BJ (cell line): ENCODE results near the gene STK40. TPM values are rescaled to one million over a fixed set of nuclear protein-coding genes. Genes with fewer than 3 reads are reported as not detected.

Source experiments
- CTCF ChIA-PET: fragments of 350-600 bp; formaldehyde crosslinking; extraction: SDS; loops from one replicate; lab custom pipeline; 2021; ENCODE audit warnings: antibody characterized with exemption, inconsistent platforms; lab: Yijun Ruan, JAX
- POLR2A ChIA-PET: fragments of 300-600 bp; sonication (Branson Sonifier 250); formaldehyde crosslinking; extraction: SDS; loops from one replicate; lab custom pipeline; 2021; ENCODE audit warnings: antibody characterized with exemption; lab: Charles Lee
- DNase-seq: peaks from one replicate; pipeline ENCODE4 v3.0.0-alpha.2; 2011; ENCODE audit warnings: low read depth
- H3K27me3 ChIP-seq: 2 replicates; pipeline ENCODE4 v1.6.0; 2011; ENCODE audit warnings: low read length; ENCODE audit not compliant: control insufficient read depth, insufficient read depth
- H3K36me3 ChIP-seq: 2 replicates; pipeline ENCODE4 v1.5.1; 2011; ENCODE audit warnings: low read length; ENCODE audit not compliant: control insufficient read depth, insufficient read depth
- H3K4me3 ChIP-seq: 2 replicates; pipeline ENCODE4 v1.5.1; 2011; ENCODE audit warnings: low read depth, mild to moderate bottlenecking, control low read depth, low read length
- polyA plus RNA-seq: library from polyadenylated mRNA; depleted of rRNA; stranded (reverse); fragments of >200 nt; gene quantifications from 2 replicates; pipeline ENCODE4 v1.2.3, GENCODE V29; 2011; rRNA removed
- small RNA-seq: library from RNA; depleted of rRNA; stranded (forward); fragments of <200 nt; gene quantifications from one replicate; pipeline ENCODE3, GENCODE V24; 2012; ENCODE audit warnings: low replicate concordance, low read depth; ENCODE audit not compliant: insufficient read length
- TF ChIP-seq, protein P1 (sequence below): IDR thresholded peaks from 2 replicates; pipeline ENCODE4 v1.5.1; 2011; ENCODE audit warnings: low read depth, mild to moderate bottlenecking, control low read depth, inconsistent platforms, low read length, moderate library complexity; ENCODE audit not compliant: insufficient read depth

Gene STK40
- polyA plus RNA-seq, 1 experiment: 29.5 TPM

- TF ChIP-seq, protein P1, sequence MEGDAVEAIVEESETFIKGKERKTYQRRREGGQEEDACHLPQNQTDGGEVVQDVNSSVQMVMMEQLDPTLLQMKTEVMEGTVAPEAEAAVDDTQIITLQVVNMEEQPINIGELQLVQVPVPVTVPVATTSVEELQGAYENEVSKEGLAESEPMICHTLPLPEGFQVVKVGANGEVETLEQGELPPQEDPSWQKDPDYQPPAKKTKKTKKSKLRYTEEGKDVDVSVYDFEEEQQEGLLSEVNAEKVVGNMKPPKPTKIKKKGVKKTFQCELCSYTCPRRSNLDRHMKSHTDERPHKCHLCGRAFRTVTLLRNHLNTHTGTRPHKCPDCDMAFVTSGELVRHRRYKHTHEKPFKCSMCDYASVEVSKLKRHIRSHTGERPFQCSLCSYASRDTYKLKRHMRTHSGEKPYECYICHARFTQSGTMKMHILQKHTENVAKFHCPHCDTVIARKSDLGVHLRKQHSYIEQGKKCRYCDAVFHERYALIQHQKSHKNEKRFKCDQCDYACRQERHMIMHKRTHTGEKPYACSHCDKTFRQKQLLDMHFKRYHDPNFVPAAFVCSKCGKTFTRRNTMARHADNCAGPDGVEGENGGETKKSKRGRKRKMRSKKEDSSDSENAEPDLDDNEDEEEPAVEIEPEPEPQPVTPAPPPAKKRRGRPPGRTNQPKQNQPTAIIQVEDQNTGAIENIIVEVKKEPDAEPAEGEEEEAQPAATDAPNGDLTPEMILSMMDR: no peak
- CTCF ChIA-PET: interaction anchor here (0.6 to 6.0 kb wide), 15 partner anchors 9 to 166 kb away, joined by 3 to 56 read pairs (median 4); partner anchors contain the start of gene TRAPPC3
- Histone ChIP-seq H3K27me3 (no peaks in the 10 kb centered on the region), H3K4me3 (no peak overlapping the region), H3K36me3 (peaks cover 34% of the 10 kb centered on the region)
- POLR2A ChIA-PET: interaction anchor here (1.0 kb wide), 1 partner anchor 15 kb away, joined by 3 read pairs; no protein-coding TSS in a partner anchor
- no peak for DNase-seq
These were observed 85.2 kb downstream of the STK40 start for GRCh38 chr1:36300526-36300925.

DNA sequence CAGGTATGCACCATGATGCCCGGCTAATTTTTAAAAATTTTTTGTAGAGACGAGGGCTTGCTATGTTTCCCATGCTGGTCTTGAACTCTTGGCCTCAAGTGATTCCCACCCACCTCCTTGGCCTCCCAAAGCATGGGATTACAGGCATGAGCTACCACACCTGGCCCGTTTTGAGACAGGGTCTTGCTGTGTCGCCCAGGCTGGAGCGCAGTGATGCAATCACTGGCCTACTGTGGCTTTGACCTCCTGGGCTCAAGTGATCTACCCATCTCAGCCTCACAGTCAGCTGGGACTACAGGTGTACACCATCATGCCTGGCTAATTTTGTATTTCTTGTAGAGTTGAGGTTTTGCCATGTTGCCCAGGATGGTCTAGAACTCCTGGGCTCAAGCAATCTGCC, 87.1 kb downstream of the STK40 start:
- DNase-seq: no peak
- TF ChIP-seq, protein P1: no peak
- no peak overlapping the region for H3K4me3 ChIP-seq
- H3K27me3 ChIP-seq: no peaks in the 10 kb centered on the region
- peaks cover 34% of the 10 kb centered on the region for H3K36me3 ChIP-seq
- POLR2A ChIA-PET: no interaction called here
- CTCF ChIA-PET: interaction anchor here (0.5 to 6.0 kb wide), 4 partner anchors 10 to 149 kb away, joined by 3 to 56 read pairs (median 5); partner anchors contain the start of gene TRAPPC3

DNA sequence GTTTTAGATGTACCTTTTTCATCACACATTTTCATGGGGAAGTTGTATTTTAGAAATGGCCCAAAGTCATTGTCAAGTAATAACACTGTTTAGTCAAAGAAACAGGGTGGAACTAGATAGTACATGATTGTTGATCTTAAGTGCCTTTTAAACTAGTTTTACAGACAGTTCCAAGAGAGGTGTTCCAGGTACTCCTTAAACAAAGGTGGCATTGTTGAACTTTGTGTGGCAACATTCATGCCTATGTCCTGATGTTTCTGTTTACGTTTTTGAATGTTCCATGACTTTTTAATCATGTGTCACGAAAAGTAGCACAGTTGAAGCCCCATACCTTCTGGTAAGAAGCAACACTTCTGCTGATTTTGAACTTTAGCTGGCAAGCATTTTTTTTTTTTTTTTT, 88.7 kb downstream of the STK40 start:
- POLR2A ChIA-PET: no interaction called here
- TF ChIP-seq, protein P1: no peak
- CTCF ChIA-PET: interaction anchor here (6.0 kb wide), 1 partner anchor 8 kb away, joined by 56 read pairs; no protein-coding TSS in a partner anchor
- no peaks in the 10 kb centered on the region for H3K27me3 ChIP-seq
- H3K36me3 ChIP-seq: peaks cover 29% of the 10 kb centered on the region
- no peak overlapping the region for H3K4me3 ChIP-seq
- no peak for DNase-seq

- TF ChIP-seq, protein P1: no peak
- H3K27me3 ChIP-seq: no peaks in the 10 kb centered on the region
- no peak for DNase-seq
- no peak overlapping the region for H3K4me3 ChIP-seq
- ChIA-PET POLR2A (no interaction called here), CTCF (interaction anchor here (1.4 to 2.2 kb wide), 2 partner anchors 10 to 146 kb away, joined by 4 to 11 read pairs; partner anchors contain the start of gene TRAPPC3)
- peaks cover 27% of the 10 kb centered on the region for H3K36me3 ChIP-seq
These were observed 90.3 kb downstream of the STK40 start for GRCh38 chr1:36295390-36295789.

Small RNAs within 50 kb of the gene (small RNA-seq; reads per million reads assigned to genes)
- gene RNU4-27P (not detected), gene SNORA63C (not detected)

Other genes with a start within 250 kb of the STK40 start
- 65.4 and 95.8 TPM in 2 replicates for gene TRAPPC3, start 236.4 kb downstream of the STK40 start, polyA plus RNA-seq
- 20.7 and 33.7 TPM in 2 replicates for gene MAP7D1, start 229.8 kb downstream of the STK40 start, polyA plus RNA-seq
- 45.8 and 69.0 TPM in 2 replicates for gene THRAP3, start 161.5 kb downstream of the STK40 start, polyA plus RNA-seq
- gene SH3D21, start 79.6 kb downstream of the STK40 start, polyA plus RNA-seq: 3.2 and 3.3 TPM in 2 replicates
- gene EVA1B, start 62.3 kb downstream of the STK40 start, polyA plus RNA-seq: 101 and 133 TPM in 2 replicates
- gene LSM10, start 12.0 kb upstream of the STK40 start, polyA plus RNA-seq: 64.0 and 86.5 TPM in 2 replicates
- 9.6 and 11.5 TPM in 2 replicates for gene OSCP1, start 64.5 kb upstream of the STK40 start, polyA plus RNA-seq
- 34.4 and 57.3 TPM in 2 replicates for gene MRPS15, start 78.5 kb upstream of the STK40 start, polyA plus RNA-seq
- not detected in 2 replicates for gene CSF3R, start 97.0 kb upstream of the STK40 start, polyA plus RNA-seq